Stomach (tissue), 4 donors: ENCODE results near the gene LRCH1.

ENCODE experiments used
- POLR2A ChIP-seq, 4 donors: fragments of 450-650 bp; IDR thresholded peaks; one replicate each; pipeline ENCODE4 v1.6.1; 2016; ENCODE audit warnings: antibody characterized with exemption in 4 of 4, control low read depth in 2 of 4, mild to moderate bottlenecking in 1 of 4, moderate library complexity in 1 of 4
- TF ChIP-seq, protein P1 (sequence below), 7 experiments: fragments of 450-650 bp in 4 of 7; fragments of 200-600 bp in 3 of 7; sonication (generic) in 3 of 7; IDR thresholded peaks; one replicate each; pipeline ENCODE4 v1.5.1; 2016 to 2019; ENCODE audit warnings: antibody characterized with exemption in 7 of 7, control low read depth in 2 of 7, mild to moderate bottlenecking in 1 of 7

DNA sequence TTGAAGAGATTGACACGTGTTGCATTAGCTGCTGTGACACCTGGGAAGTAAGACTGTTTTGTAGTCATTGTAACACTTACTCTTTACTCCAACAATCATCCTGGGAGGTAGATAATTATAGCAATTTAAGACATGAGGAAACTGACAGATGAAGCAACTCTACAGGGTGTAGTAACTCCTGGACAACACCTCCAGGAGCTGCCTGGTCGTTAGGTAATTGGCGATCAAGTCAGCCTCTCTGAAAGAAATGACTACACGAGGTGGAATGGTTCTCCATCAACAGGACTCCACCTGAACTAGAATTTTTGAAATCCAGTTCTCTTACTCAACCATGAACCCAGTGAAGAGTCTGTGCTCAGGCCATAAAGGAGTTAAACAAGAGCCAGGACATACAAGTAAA lies 43.0 kb upstream of the LRCH1 start:
- TF ChIP-seq POLR2A (IDR thresholded peaks at IDR 0.05) = no peak
- TF ChIP-seq, protein P1, sequence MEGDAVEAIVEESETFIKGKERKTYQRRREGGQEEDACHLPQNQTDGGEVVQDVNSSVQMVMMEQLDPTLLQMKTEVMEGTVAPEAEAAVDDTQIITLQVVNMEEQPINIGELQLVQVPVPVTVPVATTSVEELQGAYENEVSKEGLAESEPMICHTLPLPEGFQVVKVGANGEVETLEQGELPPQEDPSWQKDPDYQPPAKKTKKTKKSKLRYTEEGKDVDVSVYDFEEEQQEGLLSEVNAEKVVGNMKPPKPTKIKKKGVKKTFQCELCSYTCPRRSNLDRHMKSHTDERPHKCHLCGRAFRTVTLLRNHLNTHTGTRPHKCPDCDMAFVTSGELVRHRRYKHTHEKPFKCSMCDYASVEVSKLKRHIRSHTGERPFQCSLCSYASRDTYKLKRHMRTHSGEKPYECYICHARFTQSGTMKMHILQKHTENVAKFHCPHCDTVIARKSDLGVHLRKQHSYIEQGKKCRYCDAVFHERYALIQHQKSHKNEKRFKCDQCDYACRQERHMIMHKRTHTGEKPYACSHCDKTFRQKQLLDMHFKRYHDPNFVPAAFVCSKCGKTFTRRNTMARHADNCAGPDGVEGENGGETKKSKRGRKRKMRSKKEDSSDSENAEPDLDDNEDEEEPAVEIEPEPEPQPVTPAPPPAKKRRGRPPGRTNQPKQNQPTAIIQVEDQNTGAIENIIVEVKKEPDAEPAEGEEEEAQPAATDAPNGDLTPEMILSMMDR (IDR thresholded peaks at IDR 0.05) = no peak
